DMS153 treated with DMSO at 0.1 percent for 48 hours (cell line): ENCODE results near the gene CCDC121.
"Not testable (repeated sequence)": the region's sequence is repeated elsewhere in the genome, so short reads cannot be mapped to it uniquely, and the experiment has no call there.

Source experiments
- DNase-seq: peaks from one replicate; lab custom pipeline; 2025; ENCODE audit not compliant: unreplicated experiment; lab: John Stamatoyannopoulos, UW

CCDC121 gene

DNA sequence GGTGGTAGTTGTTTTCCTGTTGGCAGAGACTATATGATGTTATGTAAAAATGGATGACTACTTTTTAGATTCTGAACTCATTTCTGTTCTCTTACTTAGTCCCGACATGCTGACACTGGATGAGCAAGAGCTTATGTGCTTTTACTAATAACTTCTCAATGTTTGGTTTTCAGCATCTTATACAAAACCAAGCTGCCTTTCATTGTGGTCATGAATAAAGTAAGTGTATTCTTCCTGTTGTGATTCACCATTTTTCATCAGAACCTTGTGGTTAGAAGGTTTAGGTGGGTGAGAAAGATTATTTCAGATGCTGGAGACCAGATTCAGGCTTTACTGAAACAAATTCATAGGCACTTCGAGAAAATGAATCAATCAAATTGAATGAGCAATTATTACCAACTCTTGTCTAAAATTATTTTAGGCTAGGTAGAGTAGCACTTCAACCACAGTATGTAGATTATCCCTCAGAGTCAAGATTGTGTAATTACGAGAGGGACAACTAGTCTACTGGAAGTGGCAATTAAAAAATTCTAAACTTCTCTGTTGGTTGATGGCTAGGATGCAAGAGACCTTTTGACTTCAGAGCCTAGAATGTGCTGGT is 9.3 kb upstream of the CCDC121 start:
- DNase-seq: no peak

DNA sequence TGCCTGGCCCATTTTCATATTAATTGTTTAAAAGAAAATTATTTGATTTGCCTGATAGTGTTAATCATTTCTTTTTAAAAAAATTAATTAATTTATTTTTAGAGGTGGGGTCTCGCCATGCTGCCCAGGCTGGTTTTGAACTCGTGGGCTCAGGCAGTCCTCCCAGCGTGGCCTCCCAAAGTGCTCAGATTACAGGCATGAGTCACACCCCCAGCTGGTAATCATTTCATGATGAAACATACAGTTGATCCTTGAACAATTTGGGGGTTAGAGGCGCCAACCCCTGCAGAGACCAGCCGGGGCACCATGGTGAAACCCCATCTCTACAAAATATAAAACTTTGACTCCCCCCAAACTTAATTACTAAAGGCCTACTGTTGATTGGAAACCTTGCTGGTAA is 8.0 kb upstream of the CCDC121 start:
- DNase-seq: no peak

DNA sequence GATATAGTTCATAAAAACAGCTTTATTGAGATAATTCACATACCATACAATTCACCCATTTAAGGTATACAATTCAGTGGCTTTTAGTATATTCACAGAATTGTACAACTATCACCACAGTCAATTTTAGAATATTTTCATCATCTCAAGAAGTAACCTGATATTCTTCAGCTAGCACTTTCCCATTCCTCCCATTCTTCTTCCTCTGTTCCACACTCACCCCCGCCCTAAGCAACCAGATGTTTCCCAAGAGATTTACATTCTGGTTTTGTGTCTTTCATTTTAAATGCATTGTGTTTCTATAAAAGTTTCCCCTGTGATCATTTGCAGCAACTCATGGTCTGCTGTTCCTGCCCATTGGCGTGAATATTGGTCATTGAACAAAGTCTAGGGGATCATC is 5.5 kb upstream of the CCDC121 start:
- DNase-seq: no peak

DNA sequence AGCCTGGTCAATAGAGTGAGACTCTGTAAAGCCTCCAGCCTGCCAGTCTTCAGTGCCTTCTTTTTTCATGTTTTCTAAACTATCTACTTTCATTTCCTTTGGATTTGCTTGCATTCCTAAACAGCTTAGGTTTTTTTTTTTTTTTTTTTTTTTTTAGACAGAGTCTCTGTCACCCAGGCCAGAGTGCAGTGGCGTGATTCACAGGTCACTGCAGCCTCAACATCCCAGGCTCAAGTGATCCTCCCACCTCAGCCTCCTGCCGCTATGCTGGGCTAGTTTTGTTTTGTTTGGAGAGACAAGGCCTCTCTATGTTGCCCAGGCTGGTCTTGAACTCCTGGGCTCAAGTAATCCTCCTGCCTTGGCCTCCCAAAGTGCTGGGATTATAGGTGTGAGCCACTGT is 1.4 kb upstream of the CCDC121 start:
- not testable (repeated sequence) for DNase-seq

DNA sequence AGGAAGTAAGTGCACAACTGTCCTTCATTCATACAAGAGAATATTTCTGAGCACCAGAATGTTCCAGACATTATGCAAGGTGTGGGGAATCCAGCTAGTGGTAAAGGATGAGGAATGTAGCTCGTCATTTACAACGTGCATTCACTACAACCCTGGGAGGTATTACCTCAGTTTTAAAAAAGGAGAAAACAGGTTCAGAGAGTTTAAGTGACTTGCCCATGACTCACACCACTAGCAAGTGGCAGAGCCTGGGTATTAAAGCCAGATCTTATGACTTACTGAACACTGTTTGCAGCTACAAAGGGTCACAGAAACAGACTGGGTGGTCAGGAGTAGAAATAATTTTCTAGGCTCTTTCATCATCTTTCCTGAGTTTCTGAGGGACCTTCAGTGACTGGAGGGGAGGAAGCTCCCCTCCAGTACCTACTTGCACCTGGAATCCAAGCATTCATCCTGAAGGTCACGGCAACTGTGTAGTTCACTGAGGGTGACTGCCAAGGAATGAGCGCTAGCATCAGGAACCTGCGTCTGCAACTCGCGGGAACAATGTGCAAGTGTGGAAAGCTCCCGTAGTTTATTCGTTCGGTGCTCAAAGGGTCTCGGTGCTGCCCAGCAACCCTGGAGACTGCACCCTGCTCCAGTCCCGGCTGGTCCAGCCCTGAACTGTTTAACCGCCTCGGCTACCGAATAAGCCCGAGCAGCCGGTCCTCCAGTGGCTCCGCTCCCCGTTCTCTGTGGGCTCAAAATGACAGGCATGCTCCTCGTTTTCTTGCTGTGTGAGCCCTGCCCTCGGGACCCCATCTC is 647 bp downstream of the CCDC121 start:
- DNase-seq: no peak

DNA sequence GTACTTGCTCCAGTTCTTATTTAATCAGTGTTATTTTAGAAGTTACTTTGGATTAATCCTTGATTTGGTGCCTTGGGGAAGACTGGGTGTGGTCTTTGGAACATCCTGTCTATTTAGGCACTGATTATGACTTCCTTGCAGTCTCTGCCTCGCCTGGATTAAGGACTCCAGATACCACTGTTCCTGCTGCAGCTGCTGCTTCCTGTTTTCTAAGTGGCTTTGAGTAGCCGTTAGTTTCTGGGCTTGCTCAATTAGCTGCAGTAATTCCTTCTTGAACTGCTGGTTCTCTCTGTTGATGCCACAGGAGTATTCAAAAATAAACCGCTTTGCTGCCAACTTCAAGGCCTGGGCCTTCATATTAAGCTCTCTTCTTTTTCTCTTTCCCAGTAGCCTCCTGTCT is 1.9 kb downstream of the CCDC121 start:
- DNase-seq: not testable (repeated sequence)

DNA sequence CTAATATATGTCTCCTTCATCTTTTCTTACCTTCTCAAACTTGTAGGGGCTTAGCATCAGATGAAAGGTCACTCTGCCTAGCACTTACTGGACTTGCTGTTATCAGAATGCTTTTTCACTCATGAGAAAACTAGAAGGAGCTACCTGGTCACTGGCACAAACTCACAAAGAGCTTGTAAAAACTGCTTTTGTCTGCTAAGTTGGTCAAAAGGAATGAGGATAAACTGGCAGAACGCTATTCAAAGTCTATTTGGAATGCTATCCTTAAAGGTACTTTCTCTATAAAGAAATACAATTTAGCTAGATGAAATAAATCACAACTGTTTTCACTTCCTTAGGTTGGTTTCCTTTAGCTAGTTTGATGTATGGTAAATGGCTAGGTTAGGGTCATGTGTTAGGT is 2.5 kb downstream of the CCDC121 start:
- not testable (repeated sequence) for DNase-seq

DNA sequence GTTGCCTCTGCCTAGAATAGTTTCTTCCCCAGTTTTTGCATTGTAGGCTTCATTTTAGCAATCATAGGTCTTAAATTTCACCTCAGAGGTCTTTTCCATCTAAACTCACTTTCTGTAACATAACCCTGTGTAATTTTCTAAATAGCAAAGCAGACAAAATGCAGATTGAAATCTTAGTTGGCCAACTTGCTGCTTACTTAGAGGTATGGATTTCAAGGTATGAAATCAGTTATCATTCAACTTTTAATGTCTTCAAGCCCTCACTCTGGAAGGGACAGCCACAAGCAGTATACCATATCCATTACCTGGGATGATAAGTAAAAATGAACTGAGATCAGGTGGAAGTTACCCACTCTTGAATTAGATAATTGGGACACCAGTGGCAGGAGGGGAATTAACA is 3.9 kb downstream of the CCDC121 start:
- DNase-seq: no peak

DNA sequence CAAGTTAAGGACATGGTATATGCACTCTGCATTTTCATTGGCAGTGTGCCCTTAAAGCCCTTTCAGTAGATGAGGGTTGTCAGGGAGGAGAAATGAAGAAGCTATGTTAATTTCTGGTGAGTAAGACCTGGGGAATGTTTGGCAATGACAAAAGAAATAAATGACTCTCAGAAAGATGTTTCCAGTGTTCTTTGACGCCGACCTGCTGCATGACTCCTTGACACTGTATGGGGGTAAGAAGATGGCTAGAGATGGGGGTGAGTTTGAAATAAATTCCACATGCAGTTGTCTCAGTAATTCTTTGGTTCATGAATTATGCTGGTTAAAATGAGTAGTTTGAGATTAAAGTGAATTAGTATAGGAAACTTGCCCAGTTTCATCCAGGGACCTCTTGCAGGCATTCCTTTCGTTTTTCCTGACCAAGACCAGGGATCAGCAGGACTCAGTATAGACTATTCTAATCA is 5.9 kb downstream of the CCDC121 start:
- DNase-seq: no peak

DNA sequence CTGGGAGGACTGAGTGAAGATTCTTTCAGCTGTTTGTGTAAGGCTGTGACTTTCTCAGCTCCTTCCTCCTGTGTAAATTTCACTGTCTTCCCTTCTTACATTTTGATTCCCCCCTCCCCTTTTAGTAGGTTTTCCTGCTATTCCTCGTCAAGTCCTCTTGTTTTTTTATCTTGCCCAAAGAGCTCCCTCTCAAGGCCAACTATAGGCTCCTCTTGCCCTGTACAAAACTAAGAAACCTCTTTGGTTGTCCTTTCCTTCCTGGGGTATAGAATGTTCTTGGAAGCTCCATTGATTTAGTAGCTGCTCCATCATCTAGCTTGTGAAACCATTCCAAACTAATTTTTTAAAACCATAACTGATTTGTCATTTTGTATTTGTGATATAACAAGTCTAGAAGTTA is 7.3 kb downstream of the CCDC121 start:
- DNase-seq: no peak

DNA sequence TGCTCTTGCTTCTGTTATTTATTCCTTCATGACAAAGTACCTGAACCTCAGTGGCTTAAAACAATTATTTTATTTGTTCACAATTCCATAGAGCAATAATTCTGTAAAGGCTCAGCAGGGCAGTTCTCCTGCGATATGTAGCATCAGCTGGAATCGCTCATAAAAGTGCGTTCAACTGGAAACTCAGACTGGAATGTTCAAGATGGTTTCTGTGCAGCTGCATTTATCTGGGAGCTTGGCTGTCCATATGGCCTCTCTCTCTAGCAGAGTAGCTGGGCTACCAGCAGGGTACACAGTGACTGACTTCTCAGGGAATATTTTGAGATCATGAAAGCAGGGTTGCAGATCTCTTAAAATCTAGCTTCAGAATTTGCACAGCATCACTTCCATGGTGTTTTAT is 13.5 kb downstream of the CCDC121 start:
- DNase-seq: no peak

DNA sequence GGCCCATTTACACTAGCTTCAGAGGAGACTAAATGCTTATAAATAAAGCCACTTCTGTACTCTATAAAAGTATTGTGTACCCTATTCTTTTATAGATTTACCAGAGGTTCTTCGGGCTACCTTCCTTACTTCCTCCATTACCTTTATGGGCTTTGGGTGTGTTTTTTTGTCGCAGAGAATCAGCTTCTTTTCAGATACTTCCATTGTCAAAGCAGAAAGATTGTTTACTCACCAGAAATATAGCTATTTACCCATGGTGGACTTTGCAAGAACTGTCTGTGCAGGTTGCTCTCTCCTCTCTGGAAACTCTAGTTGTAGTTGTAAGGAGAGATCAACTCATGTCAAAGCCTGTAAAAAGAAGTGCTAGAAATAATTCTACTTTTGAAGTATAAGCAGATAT is 14.8 kb downstream of the CCDC121 start:
- no peak for DNase-seq

DNA sequence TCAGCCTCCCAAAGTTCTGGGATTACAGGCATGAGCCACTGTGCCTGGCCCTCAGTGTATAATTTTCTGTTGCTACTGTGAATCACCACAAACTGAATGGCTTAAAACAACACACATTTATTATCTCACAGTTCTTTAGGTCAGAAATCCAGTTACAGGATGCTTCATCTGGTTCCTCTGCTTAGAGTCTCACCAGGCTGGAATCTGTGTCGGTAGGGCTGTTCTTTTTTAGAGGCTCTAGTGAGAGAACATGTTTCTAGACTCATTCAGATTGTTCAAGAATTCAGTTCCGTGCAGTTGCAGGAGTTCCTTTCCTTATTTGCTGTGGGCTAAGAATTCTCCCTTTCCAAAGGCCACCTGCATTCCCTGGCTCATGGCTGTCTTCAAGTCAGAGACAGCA is 22.2 kb downstream of the CCDC121 start:
- DNase-seq: no peak

DNA sequence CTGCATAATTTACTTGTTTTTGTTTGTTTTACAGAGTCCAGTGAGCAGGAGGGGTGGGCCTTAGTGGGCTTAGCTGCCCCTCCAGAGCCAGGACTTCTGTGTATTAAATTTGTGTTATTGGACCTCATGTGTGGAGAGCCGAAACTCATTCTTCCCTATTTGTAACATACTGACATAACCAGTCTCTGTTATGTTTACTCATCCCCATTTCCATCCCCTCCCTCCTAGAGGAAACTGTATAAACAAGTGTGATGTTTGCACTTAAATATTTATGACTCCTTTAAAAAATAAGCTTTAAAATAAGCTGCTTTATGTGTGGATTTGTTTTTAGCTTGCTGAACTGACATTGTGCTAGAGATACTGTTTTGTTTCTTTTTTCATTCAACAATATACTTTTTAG is 32.2 kb downstream of the CCDC121 start:
- DNase-seq: no peak

DNA sequence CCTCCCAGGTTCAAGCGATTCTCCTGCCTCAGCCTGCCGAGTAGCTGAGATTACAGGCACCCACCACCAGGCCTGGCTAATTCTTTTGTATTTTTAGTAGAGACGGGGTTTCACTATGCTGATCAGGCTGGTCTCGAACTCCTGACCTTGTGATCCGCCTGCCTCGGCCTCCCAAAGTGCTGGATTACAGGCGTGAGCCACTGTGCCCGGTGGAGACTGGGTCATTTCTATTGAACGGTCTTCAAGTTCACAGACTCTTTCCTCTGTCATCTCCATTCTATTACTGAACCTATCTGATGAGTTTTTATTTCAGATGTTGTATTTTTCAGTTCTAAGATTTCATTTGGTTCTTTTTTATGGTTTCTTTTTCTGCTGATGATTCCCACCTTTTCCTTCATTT is 33.4 kb downstream of the CCDC121 start:
- DNase-seq: not testable (repeated sequence)

DNA sequence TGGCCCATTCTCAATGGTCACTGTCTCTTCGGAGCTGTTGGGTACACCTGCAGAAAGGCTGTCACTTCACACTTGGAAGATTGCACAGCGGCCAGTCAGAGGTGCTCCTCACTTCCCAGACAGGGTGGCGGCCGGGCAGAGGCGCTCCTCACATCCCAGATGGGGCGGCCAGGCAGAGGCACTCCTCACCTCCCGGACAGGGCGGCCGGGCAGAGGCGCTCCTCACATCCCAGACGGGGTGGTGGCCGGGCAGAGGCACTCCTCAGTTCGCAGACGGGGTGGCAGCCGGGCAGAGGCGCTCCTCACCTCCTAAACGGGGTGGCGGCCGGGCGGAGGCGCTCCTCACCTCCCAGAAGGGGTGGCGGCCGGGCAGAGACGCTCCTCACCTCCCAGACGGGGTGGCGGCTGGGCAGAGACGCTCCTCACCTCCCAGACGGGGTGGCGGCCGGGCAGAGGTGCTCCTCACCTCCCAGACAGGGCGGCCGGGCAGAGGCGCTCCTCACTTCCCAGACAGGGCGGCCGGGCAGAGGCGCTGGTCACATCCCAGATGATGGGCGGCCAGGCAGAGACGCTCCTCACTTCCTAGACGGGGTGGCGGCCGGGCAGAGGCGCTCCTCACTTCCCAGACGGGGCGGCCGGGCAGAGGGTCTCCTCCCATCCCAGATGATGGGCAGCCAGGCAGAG is 34.6 kb downstream of the CCDC121 start:
- DNase-seq: not testable (repeated sequence)

DNA sequence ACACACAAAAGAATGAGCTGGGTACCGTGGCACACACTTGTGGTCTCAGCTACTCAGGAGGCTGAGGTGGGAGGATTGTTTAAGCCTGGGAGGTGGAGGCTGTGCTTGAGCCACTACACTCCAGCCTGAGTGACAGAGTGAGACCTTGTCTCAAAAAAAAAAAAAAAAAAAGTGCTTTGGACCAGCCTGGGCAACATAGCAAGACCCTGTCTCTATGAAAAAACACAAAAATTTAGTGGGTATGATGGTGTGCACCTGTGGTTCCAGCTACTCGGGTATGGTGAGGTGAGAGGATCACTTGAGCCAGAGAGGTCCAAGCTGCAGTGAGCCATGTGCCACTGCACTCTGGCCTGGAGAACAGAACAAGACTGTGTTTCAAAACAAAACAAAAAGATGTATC is 35.6 kb downstream of the CCDC121 start:
- DNase-seq: no peak

DNA sequence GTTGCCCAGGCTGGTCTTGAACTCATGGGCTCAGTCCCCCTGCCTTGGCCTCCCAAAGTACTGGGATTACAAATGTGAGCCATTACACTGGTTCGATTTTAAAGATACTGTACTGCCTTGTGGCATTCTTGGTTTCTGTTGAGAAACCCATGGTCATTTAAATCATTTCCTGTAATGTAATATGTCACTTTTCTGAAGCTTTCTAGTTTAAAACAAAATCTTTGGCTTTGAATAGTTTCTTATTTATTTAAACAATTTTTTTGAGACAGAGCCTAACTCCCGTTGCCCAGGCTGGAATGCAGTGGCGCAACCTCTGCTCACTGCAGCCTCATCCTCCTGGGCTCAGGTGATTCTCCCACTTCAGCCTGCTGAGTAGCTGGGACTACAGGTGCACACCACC is 37.1 kb downstream of the CCDC121 start:
- no peak for DNase-seq

DNA sequence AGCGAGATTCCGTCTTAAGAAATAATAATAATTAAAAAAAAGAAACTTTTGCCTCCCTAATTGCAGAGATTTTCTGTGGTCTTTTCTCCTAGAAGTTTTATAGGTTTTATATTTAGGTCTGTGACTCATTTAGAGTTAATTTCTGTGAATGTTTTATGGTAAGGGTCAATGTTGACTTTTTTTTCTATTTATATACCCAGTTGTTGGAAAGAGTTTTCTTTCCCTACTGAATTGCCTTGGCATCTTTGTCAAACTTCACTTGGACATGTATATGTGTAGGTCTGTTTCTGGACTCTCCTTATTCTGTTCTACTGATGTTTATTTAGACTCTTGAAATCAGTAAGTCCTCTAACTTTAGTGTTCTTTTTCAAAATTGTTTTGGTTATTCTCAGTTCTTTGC is 40.5 kb downstream of the CCDC121 start:
- no peak for DNase-seq

DNA sequence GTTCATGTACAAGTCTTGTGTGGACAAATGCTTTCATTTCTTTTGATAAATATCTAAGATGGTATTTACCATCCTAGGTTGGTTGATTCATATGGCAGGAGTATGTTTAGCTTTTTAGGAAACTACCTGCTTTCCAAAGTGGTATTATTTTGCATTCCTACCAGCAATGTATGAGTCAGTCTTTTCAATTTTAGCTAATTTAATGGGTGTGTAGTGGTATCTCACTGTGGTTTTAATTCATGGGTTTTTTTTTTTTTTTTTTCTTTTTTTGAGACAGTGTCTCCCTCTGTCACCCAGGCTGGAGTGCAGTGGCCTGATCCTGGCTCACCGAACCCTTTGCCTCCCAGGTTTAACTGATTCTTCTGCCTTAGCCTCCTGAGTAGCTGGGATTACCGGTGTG is 41.8 kb downstream of the CCDC121 start:
- no peak for DNase-seq

DNA sequence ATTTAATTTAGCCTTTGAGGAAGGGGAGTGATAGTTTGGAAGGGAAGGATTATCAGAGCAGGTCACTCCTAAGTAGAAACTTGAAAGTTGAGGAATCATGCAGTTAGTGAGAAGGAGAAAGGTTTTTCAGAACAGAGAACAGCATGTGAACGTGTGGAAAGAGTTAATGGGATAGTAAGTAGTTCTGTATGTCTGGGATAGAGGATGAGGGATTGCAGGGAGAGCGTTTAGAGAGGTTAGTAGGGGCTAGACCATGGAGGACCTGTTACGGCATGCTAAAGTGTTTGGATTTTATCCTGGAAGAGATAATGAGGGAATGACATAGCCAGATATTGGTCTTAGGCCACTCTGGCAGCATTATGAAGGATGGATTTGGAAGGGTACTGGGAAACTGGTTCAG is 44.2 kb downstream of the CCDC121 start:
- DNase-seq: no peak

DNA sequence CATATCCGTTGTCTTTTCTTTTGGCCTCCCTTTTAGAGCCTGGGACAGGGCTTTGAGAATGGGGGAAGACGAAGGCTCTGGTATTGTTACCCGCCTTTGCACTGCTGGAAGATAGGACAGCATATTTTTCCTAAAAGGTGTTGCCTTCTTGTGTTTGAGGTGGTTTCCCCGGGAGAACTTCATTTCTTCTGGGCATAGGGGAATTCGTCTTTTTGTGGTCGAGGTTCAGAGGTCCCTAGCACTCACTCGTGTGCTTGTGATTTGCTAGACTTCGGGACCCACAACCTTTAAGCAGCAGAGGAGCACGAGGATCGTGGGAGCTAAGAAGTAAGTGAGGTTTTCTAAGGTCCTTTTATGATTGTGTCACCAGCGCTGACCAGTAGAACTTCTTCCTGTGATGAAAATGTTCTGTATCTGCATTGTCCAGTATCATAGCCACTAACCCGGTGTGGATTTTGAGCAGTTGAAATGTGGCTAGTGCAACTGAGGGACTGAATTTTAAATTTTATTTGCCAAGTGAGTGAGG is 45.4 kb downstream of the CCDC121 start:
- no peak for DNase-seq
